Gastrocnemius medialis (tissue), 4 donors: ENCODE data around the gene HTT. TPM values are rescaled to one million over a fixed set of nuclear protein-coding genes. Genes with fewer than 3 reads are reported as not detected.

Experiments
- ATAC-seq, 2 donors: fragments of 150-250 bp; one replicate each; pipeline ENCODE4 v1.9.1; 2016
- DNase-seq, 2 donors: peaks; one replicate each; pipeline ENCODE4 v3.0.0-alpha.2; 2019
- H3K27ac ChIP-seq, 4 donors: fragments of 200-600 bp; sonication (generic); 1 replicate in 1 of 4; 2 replicates in 3 of 4; pipeline ENCODE4 v1.5.1; 2016 to 2018; ENCODE audit warnings: mild to moderate bottlenecking in 2 of 4, moderate library complexity in 1 of 4
- H3K27me3 ChIP-seq, 3 donors: fragments of 200-600 bp; sonication (generic) in 2 of 3; 1 replicate in 1 of 3; 2 replicates in 2 of 3; pipeline versions ENCODE4 v1.5.1 to v1.6.0; 2016 to 2019; ENCODE audit warnings: mild to moderate bottlenecking in 1 of 3, moderate library complexity in 1 of 3
- H3K36me3 ChIP-seq, 2 donors: fragments of 200-600 bp; sonication (generic) in 1 of 2; one replicate each; pipeline ENCODE4 v1.5.1; 2017 to 2018
- H3K4me1 ChIP-seq, 2 donors: fragments of 200-600 bp; sonication (generic) in 1 of 2; one replicate each; pipeline ENCODE4 v1.5.1; 2016 to 2017; ENCODE audit warnings: mild to moderate bottlenecking in 2 of 2
- H3K4me3 ChIP-seq, 4 donors: fragments of 200-600 bp; sonication (generic) in 3 of 4; 1 replicate in 1 of 4; 2 replicates in 3 of 4; pipeline ENCODE4 v1.5.1; 2016 to 2019; ENCODE audit warnings: mild to moderate bottlenecking in 2 of 4
- H3K9me3 ChIP-seq, 3 donors: fragments of 200-600 bp; sonication (generic) in 2 of 3; 1 replicate in 1 of 3; 2 replicates in 2 of 3; pipeline ENCODE4 v1.5.1; 2016 to 2019
- CTCF ChIP-seq, 5 experiments: fragments of 450-650 bp in 3 of 5; fragments of 200-600 bp in 2 of 5; sonication (generic) in 2 of 5; IDR thresholded peaks in 4 of 5; conservative IDR thresholded peaks in 1 of 5; 1 replicate in 4 of 5; 2 replicates in 1 of 5; pipeline ENCODE4 v1.5.1; 2016 to 2019; ENCODE audit warnings: antibody characterized with exemption in 5 of 5, mild to moderate bottlenecking in 3 of 5, moderate library complexity in 3 of 5
- POLR2A ChIP-seq, 2 donors: fragments of 450-650 bp; IDR thresholded peaks; one replicate each; pipeline ENCODE4 v1.6.1; 2017; ENCODE audit warnings: antibody characterized with exemption in 2 of 2, mild to moderate bottlenecking in 2 of 2, moderate library complexity in 2 of 2
- in situ Hi-C, 4 donors: fragments of 200-750 bp; cut with MboI; loops; one replicate each; pipeline versions ENCODE4 v1.15.0 to v1.8.0; 2017; ENCODE audit warnings: low sequenced_read_pairs in 4 of 4
- intact Hi-C: fragments of 100-400 bp; cut with DNase I; formaldehyde crosslinking; loops from one replicate; pipeline ENCODE4 v1.15.1; 2023; ENCODE audit warnings: low total_unique reads
- total RNA-seq, 4 donors: library from RNA; depleted of rRNA; stranded (reverse); fragments of >200 nt; gene quantifications; one replicate each; pipeline versions ENCODE4 v1.1.0 to v1.2.3, GENCODE V29; 2016

The HTT gene
- total RNA-seq, 4 donors from 2014 or later = 23.5 to 73.0 (median 51.1) TPM

GRCh38 chr4:3108211-3108610 is 33.7 kb downstream of the HTT start:
- H3K4me3 ChIP-seq = no peak overlapping the region
- ATAC-seq = no peak
- peaks cover 43 to 44% of the 10 kb centered on the region in 2 donors for H3K4me1 ChIP-seq
- TF ChIP-seq POLR2A (IDR thresholded peaks at IDR 0.05) (no peak), CTCF (IDR thresholded peaks at IDR 0.05 in 4 of 5, conservative IDR thresholded peaks at IDR 0.05 in 1 of 5) (no peak)
- in situ Hi-C loops = no loop called here
- H3K27ac ChIP-seq = peak overlapping the region; percentile 72 to 84 (median 82)
- DNase-seq = no peak
- intact Hi-C loops = loop anchor here (5.0 to 10.0 kb wide), 2 partner anchors 94 to 237 kb away; no protein-coding TSS in a partner anchor
- H3K36me3 ChIP-seq = no peaks in the 10 kb centered on the region
- H3K27me3 ChIP-seq = no peaks in the 10 kb centered on the region
- no peaks in the 10 kb centered on the region for H3K9me3 ChIP-seq

- H3K4me3 ChIP-seq = peak overlapping the region in 1 of 4 donors; percentile 23
- no peaks in the 10 kb centered on the region for H3K27me3 ChIP-seq
- peak in 1 of 2 donors; percentile 24 for DNase-seq
- peak in 1 of 2 donors; percentile 44 for ATAC-seq
- H3K9me3 ChIP-seq = no peaks in the 10 kb centered on the region
- peaks cover 0 to 13% of the 10 kb centered on the region in 2 donors for H3K36me3 ChIP-seq
- H3K27ac ChIP-seq = peak overlapping the region; percentile 80 to 84 (median 82)
- in situ Hi-C loops = no loop called here
- H3K4me1 ChIP-seq = peaks cover 62 to 64% of the 10 kb centered on the region in 2 donors
- intact Hi-C loops = no loop called here
- TF ChIP-seq POLR2A (IDR thresholded peaks at IDR 0.05) (peak in 1 of 2 donors; percentile 30), CTCF (IDR thresholded peaks at IDR 0.05 in 4 of 5, conservative IDR thresholded peaks at IDR 0.05 in 1 of 5) (no peak)
These were observed 37.0 kb downstream of the HTT start for GRCh38 chr4:3111461-3111860.

- Histone ChIP-seq H3K9me3 (no peaks in the 10 kb centered on the region), H3K36me3 (peaks cover 0 to 20% of the 10 kb centered on the region in 2 donors), H3K27me3 (no peaks in the 10 kb centered on the region), H3K4me3 (peak overlapping the region in 2 of 4 donors; percentile 20 to 23), H3K27ac (peak overlapping the region; percentile 80 to 84 (median 82)), H3K4me1 (peaks cover 58% of the 10 kb centered on the region in 2 donors)
- TF ChIP-seq POLR2A (IDR thresholded peaks at IDR 0.05) (peak in 1 of 2 donors; percentile 45), CTCF (IDR thresholded peaks at IDR 0.05 in 4 of 5, conservative IDR thresholded peaks at IDR 0.05 in 1 of 5) (no peak)
- DNase-seq (peak in 1 of 2 donors; percentile 61), ATAC-seq (peak; percentile 85 to 88)
- in situ Hi-C loops (no loop called here), intact Hi-C loops (no loop called here)
These were observed 37.7 kb downstream of the HTT start for GRCh38 chr4:3112201-3112600.

GRCh38 chr4:3112609-3113469 is 38.4 kb downstream of the HTT start:
- H3K4me3 ChIP-seq = peak overlapping the region in 2 of 4 donors; percentile 20 to 23
- H3K36me3 ChIP-seq = peaks cover 0 to 27% of the 10 kb centered on the region in 2 donors
- no peaks in the 10 kb centered on the region for H3K27me3 ChIP-seq
- H3K9me3 ChIP-seq = no peaks in the 10 kb centered on the region
- in situ Hi-C loops (no loop called here), intact Hi-C loops (no loop called here)
- TF ChIP-seq POLR2A (IDR thresholded peaks at IDR 0.05) (peak in 1 of 2 donors; percentile 4), CTCF (IDR thresholded peaks at IDR 0.05 in 4 of 5, conservative IDR thresholded peaks at IDR 0.05 in 1 of 5) (no peak)
- DNase-seq (peak in 1 of 2 donors; percentile 40), ATAC-seq (peak; percentile 72 to 86)
- peaks cover 51 to 52% of the 10 kb centered on the region in 2 donors for H3K4me1 ChIP-seq
- peak overlapping the region; percentile 80 to 84 (median 82) for H3K27ac ChIP-seq
